Measurements from ENCODE around the gene KDM4B. TPM values are rescaled to one million over a fixed set of nuclear protein-coding genes. Genes with fewer than 3 reads are reported as not detected.

The KDM4B gene
- total RNA-seq, 2 donors from 2014 or later, result 49.1 to 54.0 TPM

GRCh38 chr19:5098646-5099045 is 129.7 kb downstream of the KDM4B start:
- Histone ChIP-seq H3K36me3 (peaks cover 3% of the 10 kb centered on the region), H3K27me3 (replicated peaks; ENCODE audit: insufficient read depth) (no peaks in the 10 kb centered on the region), H3K9me3 (peaks cover 14% of the 10 kb centered on the region)

GRCh38 chr19:5099701-5100221 is 130.8 kb downstream of the KDM4B start:
- ATAC-seq (ENCODE audit: insufficient number of reproducible peaks, low FRiP score, low read depth) (no peak), DNase-seq (ENCODE audit: low spot score) (no peak)
- Histone ChIP-seq H3K9me3 (peaks cover 14% of the 10 kb centered on the region), H3K4me3 (no peak overlapping the region), H3K27ac (no peak overlapping the region), H3K36me3 (peaks cover 3% of the 10 kb centered on the region), H3K4me1 (ENCODE audit: control insufficient read depth in 1 of 2, low read depth in 2 of 2) (peaks cover 9 to 23% of the 10 kb centered on the region in 2 donors), H3K27me3 (replicated peaks; ENCODE audit: insufficient read depth) (no peaks in the 10 kb centered on the region)
- TF ChIP-seq CTCF (IDR thresholded peaks at IDR 0.05), result no peak

More at GRCh38 chr19:5098646-5099045, 129.7 kb downstream of the KDM4B start:
- TF ChIP-seq CTCF (IDR thresholded peaks at IDR 0.05), result no peak
- ATAC-seq (ENCODE audit: insufficient number of reproducible peaks, low FRiP score, low read depth) (no peak), DNase-seq (ENCODE audit: low spot score) (no peak)
- H3K4me3 ChIP-seq, result no peak overlapping the region
- peaks cover 6 to 12% of the 10 kb centered on the region in 2 donors for H3K4me1 ChIP-seq (ENCODE audit: control insufficient read depth in 1 of 2, low read depth in 2 of 2)
- no peak overlapping the region for H3K27ac ChIP-seq

- no peak for TF ChIP-seq CTCF (IDR thresholded peaks at IDR 0.05)
- Histone ChIP-seq H3K4me3 (no peak overlapping the region), H3K9me3 (peaks cover 14% of the 10 kb centered on the region), H3K27me3 (replicated peaks; ENCODE audit: insufficient read depth) (no peaks in the 10 kb centered on the region), H3K4me1 (ENCODE audit: control insufficient read depth in 1 of 2, low read depth in 2 of 2) (peaks cover 9 to 32% of the 10 kb centered on the region in 2 donors), H3K27ac (no peak overlapping the region), H3K36me3 (peaks cover 3% of the 10 kb centered on the region)
- DNase-seq (ENCODE audit: low spot score) (no peak), ATAC-seq (ENCODE audit: insufficient number of reproducible peaks, low FRiP score, low read depth) (no peak)
Observed at GRCh38 chr19:5101871-5102270, 133.0 kb downstream of the KDM4B start.

GRCh38 chr19:5102520-5102919 is 133.6 kb downstream of the KDM4B start:
- DNase-seq (ENCODE audit: low spot score), result no peak
- H3K36me3 ChIP-seq, result peaks cover 3% of the 10 kb centered on the region
- ATAC-seq (ENCODE audit: insufficient number of reproducible peaks, low FRiP score, low read depth), result no peak
- H3K4me1 ChIP-seq (ENCODE audit: control insufficient read depth in 1 of 2, low read depth in 2 of 2), result peaks cover 9 to 32% of the 10 kb centered on the region in 2 donors
- no peak for TF ChIP-seq CTCF (IDR thresholded peaks at IDR 0.05)
- H3K4me3 ChIP-seq, result no peak overlapping the region
- H3K27me3 ChIP-seq (replicated peaks; ENCODE audit: insufficient read depth), result no peaks in the 10 kb centered on the region
- H3K27ac ChIP-seq, result peak overlapping the region; percentile 17 to 18
- peaks cover 14% of the 10 kb centered on the region for H3K9me3 ChIP-seq

- DNase-seq (ENCODE audit: low spot score), result no peak
- H3K36me3 ChIP-seq, result peaks cover 6% of the 10 kb centered on the region
- H3K27me3 ChIP-seq (replicated peaks; ENCODE audit: insufficient read depth), result no peaks in the 10 kb centered on the region
- peak overlapping the region; percentile 48 for H3K4me3 ChIP-seq
- H3K4me1 ChIP-seq (ENCODE audit: control insufficient read depth in 1 of 2, low read depth in 2 of 2), result peaks cover 9 to 32% of the 10 kb centered on the region in 2 donors
- no peak for TF ChIP-seq CTCF (IDR thresholded peaks at IDR 0.05)
- peaks cover 14% of the 10 kb centered on the region for H3K9me3 ChIP-seq
- H3K27ac ChIP-seq, result peak overlapping the region; percentile 18 to 69
- no peak for ATAC-seq (ENCODE audit: insufficient number of reproducible peaks, low FRiP score, low read depth)
Observed at GRCh38 chr19:5103061-5103701, 134.3 kb downstream of the KDM4B start.

All from thoracic aorta (tissue), 2 donors.